HCT116 (cell line): ENCODE results near the gene C11orf42.

Source experiments
- CEBPB ChIP-seq: IDR thresholded peaks from 2 replicates; pipeline ENCODE4 v1.6.1; 2012; ENCODE audit warnings: low read depth
- EGR1 ChIP-seq: IDR thresholded peaks from 2 replicates; pipeline ENCODE4 v1.6.1; 2012; ENCODE audit warnings: low read depth
- EZH2 ChIP-seq: fragments of 200-600 bp; sonication (generic); IDR thresholded peaks from 2 replicates; pipeline ENCODE4 v1.6.1; 2017; ENCODE audit warnings: antibody characterized with exemption, mixed run types
- POLR2A ChIP-seq: IDR thresholded peaks from 2 replicates; pipeline ENCODE4 v1.7.0; 2011; ENCODE audit warnings: borderline replicate concordance; ENCODE audit not compliant: insufficient read depth, insufficient read length; ENCODE audit errors: extremely low read depth
- POLR2AphosphoS5 ChIP-seq: IDR thresholded peaks from 2 replicates; pipeline ENCODE4 v1.6.1; 2011; ENCODE audit warnings: mild to moderate bottlenecking, low read depth, low read length, moderate library complexity
- RAD21 ChIP-seq: IDR thresholded peaks from 2 replicates; pipeline ENCODE4 v1.6.1; 2012; ENCODE audit warnings: low read depth, mild to moderate bottlenecking
- YY1 ChIP-seq: IDR thresholded peaks from 2 replicates; pipeline ENCODE4 v1.6.1; 2011; ENCODE audit warnings: low read length, low read depth, moderate library complexity, mild to moderate bottlenecking; ENCODE audit not compliant: insufficient replicate concordance; ENCODE audit errors: extremely low read depth
- ZNF274 ChIP-seq: fragments of 200-500 bp; sonication (Bioruptor generic); IDR thresholded peaks from 2 replicates; pipeline ENCODE4 v1.6.1; 2014; ENCODE audit warnings: mild to moderate bottlenecking, low read depth, low read length, inconsistent platforms
- TF ChIP-seq, protein P1 (sequence below), 3 experiments: fragments of 200-600 bp in 1 of 3; sonication (generic) in 1 of 3; IDR thresholded peaks in 2 of 3; conservative IDR thresholded peaks in 1 of 3; 2 replicates each; pipeline ENCODE4 v1.5.1; 2012 to 2017; ENCODE audit warnings: low read depth in 2 of 3, low read length in 2 of 3, antibody characterized with exemption in 1 of 3, borderline replicate concordance in 1 of 3, control low read depth in 1 of 3, mild to moderate bottlenecking in 1 of 3, mixed read lengths in 1 of 3, mixed run types in 1 of 3, moderate library complexity in 1 of 3; ENCODE audit not compliant: insufficient read depth in 1 of 3
- TF ChIP-seq, protein P2 (sequence below): IDR thresholded peaks from 2 replicates; pipeline ENCODE4 v1.6.1; 2012
- TF ChIP-seq, protein P3 (sequence below): IDR thresholded peaks from 2 replicates; pipeline ENCODE4 v1.6.1; 2012
- TF ChIP-seq, protein P4 (sequence below): IDR thresholded peaks from 2 replicates; pipeline ENCODE4 v1.6.1; 2011; ENCODE audit warnings: mild to moderate bottlenecking, low read length, moderate library complexity; ENCODE audit not compliant: insufficient replicate concordance; ENCODE audit errors: extremely low read depth

DNA sequence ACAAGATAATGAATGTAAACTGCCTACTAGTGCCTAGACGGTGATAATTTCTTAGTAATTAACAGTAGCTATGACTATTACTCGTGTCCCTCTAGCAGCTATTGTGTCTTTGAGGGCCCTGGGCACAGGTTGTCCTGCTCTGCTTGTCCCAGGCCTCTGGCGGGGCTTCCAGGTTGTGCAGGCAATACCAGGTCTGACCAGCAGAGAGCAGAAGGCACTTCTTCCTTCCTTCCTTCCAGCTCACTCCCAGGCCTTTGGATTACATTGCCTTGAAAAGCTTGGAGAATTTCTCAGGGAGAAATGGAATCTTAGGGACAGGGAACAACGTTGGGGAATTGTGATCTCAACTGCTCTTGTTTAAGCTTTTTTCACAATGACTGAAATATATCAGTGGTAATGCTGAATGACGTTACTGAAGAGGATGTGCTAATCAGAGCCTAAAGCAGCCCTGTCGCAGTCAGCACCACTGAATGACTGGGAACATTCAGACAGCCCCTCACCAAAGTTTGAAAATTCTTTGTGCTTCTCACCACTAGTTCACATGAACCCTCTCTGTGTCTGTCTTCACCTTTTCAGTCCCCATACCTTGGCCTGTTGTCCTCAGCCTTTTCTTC is 45.9 kb downstream of the C11orf42 start:
- TF ChIP-seq, protein P1, sequence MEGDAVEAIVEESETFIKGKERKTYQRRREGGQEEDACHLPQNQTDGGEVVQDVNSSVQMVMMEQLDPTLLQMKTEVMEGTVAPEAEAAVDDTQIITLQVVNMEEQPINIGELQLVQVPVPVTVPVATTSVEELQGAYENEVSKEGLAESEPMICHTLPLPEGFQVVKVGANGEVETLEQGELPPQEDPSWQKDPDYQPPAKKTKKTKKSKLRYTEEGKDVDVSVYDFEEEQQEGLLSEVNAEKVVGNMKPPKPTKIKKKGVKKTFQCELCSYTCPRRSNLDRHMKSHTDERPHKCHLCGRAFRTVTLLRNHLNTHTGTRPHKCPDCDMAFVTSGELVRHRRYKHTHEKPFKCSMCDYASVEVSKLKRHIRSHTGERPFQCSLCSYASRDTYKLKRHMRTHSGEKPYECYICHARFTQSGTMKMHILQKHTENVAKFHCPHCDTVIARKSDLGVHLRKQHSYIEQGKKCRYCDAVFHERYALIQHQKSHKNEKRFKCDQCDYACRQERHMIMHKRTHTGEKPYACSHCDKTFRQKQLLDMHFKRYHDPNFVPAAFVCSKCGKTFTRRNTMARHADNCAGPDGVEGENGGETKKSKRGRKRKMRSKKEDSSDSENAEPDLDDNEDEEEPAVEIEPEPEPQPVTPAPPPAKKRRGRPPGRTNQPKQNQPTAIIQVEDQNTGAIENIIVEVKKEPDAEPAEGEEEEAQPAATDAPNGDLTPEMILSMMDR (IDR thresholded peaks at IDR 0.05 in 2 of 3, conservative IDR thresholded peaks at IDR 0.05 in 1 of 3; ENCODE audit: borderline replicate concordance in 1 of 3, insufficient read depth in 1 of 3, low read depth in 2 of 3, low read length in 2 of 3) = peak; percentile 84 to 97 (median 92)
- TF ChIP-seq EGR1 = no peak
- TF ChIP-seq RAD21 = peak; percentile 68
- TF ChIP-seq EZH2 = no peak
- no peak for TF ChIP-seq YY1
- no peak for TF ChIP-seq POLR2AphosphoS5
- no peak for TF ChIP-seq CEBPB
- no peak for TF ChIP-seq POLR2A
- TF ChIP-seq ZNF274 = no peak
- TF ChIP-seq, protein P2, sequence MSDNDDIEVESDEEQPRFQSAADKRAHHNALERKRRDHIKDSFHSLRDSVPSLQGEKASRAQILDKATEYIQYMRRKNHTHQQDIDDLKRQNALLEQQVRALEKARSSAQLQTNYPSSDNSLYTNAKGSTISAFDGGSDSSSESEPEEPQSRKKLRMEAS = no peak
- TF ChIP-seq, protein P3, sequence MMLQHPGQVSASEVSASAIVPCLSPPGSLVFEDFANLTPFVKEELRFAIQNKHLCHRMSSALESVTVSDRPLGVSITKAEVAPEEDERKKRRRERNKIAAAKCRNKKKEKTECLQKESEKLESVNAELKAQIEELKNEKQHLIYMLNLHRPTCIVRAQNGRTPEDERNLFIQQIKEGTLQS = no peak
- TF ChIP-seq, protein P4, sequence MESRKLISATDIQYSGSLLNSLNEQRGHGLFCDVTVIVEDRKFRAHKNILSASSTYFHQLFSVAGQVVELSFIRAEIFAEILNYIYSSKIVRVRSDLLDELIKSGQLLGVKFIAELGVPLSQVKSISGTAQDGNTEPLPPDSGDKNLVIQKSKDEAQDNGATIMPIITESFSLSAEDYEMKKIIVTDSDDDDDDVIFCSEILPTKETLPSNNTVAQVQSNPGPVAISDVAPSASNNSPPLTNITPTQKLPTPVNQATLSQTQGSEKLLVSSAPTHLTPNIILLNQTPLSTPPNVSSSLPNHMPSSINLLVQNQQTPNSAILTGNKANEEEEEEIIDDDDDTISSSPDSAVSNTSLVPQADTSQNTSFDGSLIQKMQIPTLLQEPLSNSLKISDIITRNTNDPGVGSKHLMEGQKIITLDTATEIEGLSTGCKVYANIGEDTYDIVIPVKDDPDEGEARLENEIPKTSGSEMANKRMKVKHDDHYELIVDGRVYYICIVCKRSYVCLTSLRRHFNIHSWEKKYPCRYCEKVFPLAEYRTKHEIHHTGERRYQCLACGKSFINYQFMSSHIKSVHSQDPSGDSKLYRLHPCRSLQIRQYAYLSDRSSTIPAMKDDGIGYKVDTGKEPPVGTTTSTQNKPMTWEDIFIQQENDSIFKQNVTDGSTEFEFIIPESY = no peak
